ENCODE data around the gene ZSCAN26.

Gene ZSCAN26

DNA sequence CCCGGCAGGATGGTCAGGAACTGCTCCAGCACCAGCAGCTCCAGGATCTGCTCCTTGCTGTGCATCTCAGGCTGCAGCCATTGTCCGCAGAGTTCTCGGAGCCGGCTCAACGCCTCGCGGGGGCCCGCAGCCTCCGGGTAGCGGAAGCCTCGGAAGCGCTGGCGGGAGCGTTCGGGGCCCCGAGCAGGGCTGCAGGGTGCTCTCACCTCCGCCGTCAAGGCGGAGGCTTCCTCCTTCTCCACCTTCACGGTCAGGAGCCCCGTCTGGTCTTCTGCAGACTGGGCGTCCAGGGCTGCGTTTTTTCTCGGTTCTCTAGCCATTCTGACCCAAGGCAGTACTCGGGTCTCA lies 15.3 kb upstream of the ZSCAN26 start:
- peak; percentile 35 for DNase-seq (ENCODE audit: extremely low spot score)
- ChIA-PET CTCF (no interaction called here), POLR2A (interaction anchor here (1.0 to 6.3 kb wide), 16 partner anchors 9 to 359 kb away, joined by 3 to 100 read pairs (median 8); partner anchors contain the start of genes PGBD1, ZKSCAN3, ZKSCAN8 and ZSCAN26)
- TF ChIP-seq SUZ12 (IDR thresholded peaks at IDR 0.05) (no peak), FOXA1 (IDR thresholded peaks at IDR 0.05) (no peak), NFRKB (IDR thresholded peaks at IDR 0.05) (no peak)

DNA sequence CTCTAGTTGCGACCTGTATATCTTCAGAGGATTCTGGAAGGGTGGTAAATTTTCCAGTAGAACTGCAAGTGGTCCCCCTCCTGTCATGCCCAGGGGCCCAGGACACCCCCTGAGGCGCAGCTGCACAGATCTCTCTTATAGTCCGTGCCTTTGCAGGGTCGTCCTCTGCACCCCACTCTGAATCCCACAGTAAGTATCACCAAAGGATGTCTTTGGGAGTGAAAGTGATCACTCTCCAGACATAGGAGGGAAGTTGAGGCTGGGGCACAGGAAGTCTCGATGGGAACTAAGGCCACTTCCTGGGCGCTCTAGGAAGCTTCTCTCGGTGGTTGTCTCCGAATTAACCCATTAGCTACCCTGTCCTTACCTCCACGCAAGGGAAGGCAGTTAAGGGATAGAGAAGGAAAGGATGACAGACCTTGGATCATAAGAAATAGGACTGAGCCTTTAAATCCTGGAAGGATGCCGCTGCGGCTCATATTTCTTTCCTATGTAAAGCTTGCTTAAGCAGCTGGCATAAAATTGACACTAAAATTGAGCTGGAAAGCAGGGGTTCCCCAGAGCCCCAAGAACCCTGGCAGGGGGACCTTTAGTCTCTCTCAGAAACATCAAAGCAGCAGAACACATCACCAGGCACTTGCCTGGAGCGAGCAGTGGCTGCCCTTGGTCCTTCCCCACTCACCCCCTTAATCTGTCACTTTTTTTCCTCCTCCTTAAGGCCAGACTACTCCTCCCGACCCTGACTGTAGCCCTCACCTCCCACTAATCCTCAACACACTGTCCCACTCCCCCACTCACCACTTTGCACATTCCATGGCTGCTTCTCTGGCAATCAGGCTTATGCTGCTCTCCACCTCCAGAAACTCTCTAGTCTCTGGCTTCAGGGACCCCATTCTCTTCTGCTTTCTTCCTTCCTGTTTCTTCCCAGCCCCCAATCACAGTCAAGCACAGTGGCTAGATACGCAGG lies 14.7 kb upstream of the ZSCAN26 start, which contains the start of gene ZKSCAN4:
Gene ZKSCAN4, minus strand, starts transcription at position 261 of the 967 bp plus-strand sequence. CDS start 289 bp downstream, outside the sequence.
- TF ChIP-seq SUZ12 (IDR thresholded peaks at IDR 0.05) (no peak), CTBP1 (IDR thresholded peaks at IDR 0.05; ENCODE audit: borderline replicate concordance) (peak; percentile 71), FOXK2 (IDR thresholded peaks at IDR 0.05) (no peak), BHLHE40 (IDR thresholded peaks at IDR 0.05; ENCODE audit: borderline replicate concordance) (no peak), SP1 (IDR thresholded peaks at IDR 0.05) (no peak), FOXA1 (IDR thresholded peaks at IDR 0.05) (no peak), L3MBTL2 (conservative IDR thresholded peaks at IDR 0.05) (0 out of 2 replicates have a peak, but pooled peaks have one; percentile 10), HDGF (IDR thresholded peaks at IDR 0.05; ENCODE audit: borderline replicate concordance) (no peak), NFRKB (IDR thresholded peaks at IDR 0.05) (peak; percentile 84), ELF4 (IDR thresholded peaks at IDR 0.05) (peak; percentile 78), ZNF384 (IDR thresholded peaks at IDR 0.05) (no peak), ARNT (IDR thresholded peaks at IDR 0.05) (peak; percentile 81), FOXM1 (IDR thresholded peaks at IDR 0.05; ENCODE audit: borderline replicate concordance) (peak; percentile 74; the same call in 1 of the 2 replicates), TARDBP (IDR thresholded peaks at IDR 0.05) (no peak), LEF1 (IDR thresholded peaks at IDR 0.05; ENCODE audit: borderline replicate concordance) (no peak)
- TF ChIP-seq, protein P1, sequence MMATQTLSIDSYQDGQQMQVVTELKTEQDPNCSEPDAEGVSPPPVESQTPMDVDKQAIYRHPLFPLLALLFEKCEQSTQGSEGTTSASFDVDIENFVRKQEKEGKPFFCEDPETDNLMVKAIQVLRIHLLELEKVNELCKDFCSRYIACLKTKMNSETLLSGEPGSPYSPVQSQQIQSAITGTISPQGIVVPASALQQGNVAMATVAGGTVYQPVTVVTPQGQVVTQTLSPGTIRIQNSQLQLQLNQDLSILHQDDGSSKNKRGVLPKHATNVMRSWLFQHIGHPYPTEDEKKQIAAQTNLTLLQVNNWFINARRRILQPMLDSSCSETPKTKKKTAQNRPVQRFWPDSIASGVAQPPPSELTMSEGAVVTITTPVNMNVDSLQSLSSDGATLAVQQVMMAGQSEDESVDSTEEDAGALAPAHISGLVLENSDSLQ (IDR thresholded peaks at IDR 0.05), result peak; percentile 50
- DNase-seq (ENCODE audit: extremely low spot score), result peak; percentile 88
- CTCF ChIA-PET, result no interaction called here
- POLR2A ChIA-PET, result interaction anchor here (0.6 to 6.3 kb wide), 24 partner anchors 8 to 359 kb away, joined by 3 to 100 read pairs (median 4); partner anchors contain the start of genes PGBD1, ZKSCAN3, ZKSCAN8 and ZSCAN26

DNA sequence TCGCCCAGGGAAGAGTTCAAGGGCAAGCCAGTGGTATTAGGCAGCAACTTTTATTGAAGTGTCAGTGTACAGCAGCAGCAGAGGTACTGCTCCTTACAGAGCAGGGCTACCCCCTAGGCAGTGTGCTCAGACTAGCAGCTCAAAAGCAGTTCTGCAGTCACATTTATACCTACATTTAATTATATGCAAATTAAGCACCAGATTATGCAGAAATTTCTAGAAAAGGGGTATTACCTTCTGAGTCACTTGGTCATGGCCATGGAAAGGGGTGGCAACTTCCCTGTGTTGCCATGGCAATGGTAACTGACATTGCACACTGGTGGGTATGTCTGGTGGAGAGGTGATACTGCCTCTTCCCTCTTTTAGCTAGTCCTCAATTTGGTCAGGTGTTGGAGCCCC lies 12.8 kb upstream of the ZSCAN26 start:
- CTCF ChIA-PET, result no interaction called here

DNA sequence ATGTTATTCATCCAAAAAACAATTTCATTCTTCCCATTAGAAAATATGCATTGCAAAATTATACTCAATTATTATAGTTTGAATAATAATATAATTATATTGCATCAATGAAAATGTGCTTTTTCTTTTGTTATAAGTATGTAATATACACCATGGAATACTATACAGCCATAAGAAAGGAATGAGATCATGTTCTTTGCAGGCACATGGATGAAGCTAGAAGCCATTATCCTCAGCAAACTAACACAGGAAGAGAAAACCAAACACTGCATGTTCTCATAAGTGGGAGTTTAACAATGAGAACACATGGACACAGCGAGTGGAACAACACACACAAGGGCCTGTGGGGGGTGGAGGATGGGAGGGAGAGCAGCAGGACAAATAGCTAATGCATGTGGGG lies 9.9 kb upstream of the ZSCAN26 start:
- TF ChIP-seq L3MBTL2 (conservative IDR thresholded peaks at IDR 0.05), result no peak
- TF ChIP-seq NFRKB (IDR thresholded peaks at IDR 0.05), result no peak
- no peak for TF ChIP-seq CTBP1 (IDR thresholded peaks at IDR 0.05; ENCODE audit: borderline replicate concordance)
- TF ChIP-seq FOXK2 (IDR thresholded peaks at IDR 0.05), result no peak
- no peak for TF ChIP-seq ELF4 (IDR thresholded peaks at IDR 0.05)
- CTCF ChIA-PET, result no interaction called here
- DNase-seq (ENCODE audit: extremely low spot score), result no peak
- POLR2A ChIA-PET, result no interaction called here

More for the DNA sequence above, 12.8 kb upstream of the ZSCAN26 start:
- no peak for TF ChIP-seq FOXA1 (IDR thresholded peaks at IDR 0.05)
- no peak for TF ChIP-seq NFRKB (IDR thresholded peaks at IDR 0.05)
- TF ChIP-seq FOXM1 (IDR thresholded peaks at IDR 0.05; ENCODE audit: borderline replicate concordance), result no peak
- no peak for TF ChIP-seq ARNT (IDR thresholded peaks at IDR 0.05)
- no peak for TF ChIP-seq BHLHE40 (IDR thresholded peaks at IDR 0.05; ENCODE audit: borderline replicate concordance)
- TF ChIP-seq ELF4 (IDR thresholded peaks at IDR 0.05), result no peak
- no peak for TF ChIP-seq SUZ12 (IDR thresholded peaks at IDR 0.05)
- TF ChIP-seq ZNF384 (IDR thresholded peaks at IDR 0.05), result no peak
- no peak for TF ChIP-seq LEF1 (IDR thresholded peaks at IDR 0.05; ENCODE audit: borderline replicate concordance)
- no peak for TF ChIP-seq FOXK2 (IDR thresholded peaks at IDR 0.05)
- no peak for TF ChIP-seq HDGF (IDR thresholded peaks at IDR 0.05; ENCODE audit: borderline replicate concordance)
- TF ChIP-seq L3MBTL2 (conservative IDR thresholded peaks at IDR 0.05), result no peak
- no peak for TF ChIP-seq CTBP1 (IDR thresholded peaks at IDR 0.05; ENCODE audit: borderline replicate concordance)
- TF ChIP-seq, protein P1 (IDR thresholded peaks at IDR 0.05), result no peak
- TF ChIP-seq TARDBP (IDR thresholded peaks at IDR 0.05), result no peak
- TF ChIP-seq SP1 (IDR thresholded peaks at IDR 0.05), result no peak
- DNase-seq (ENCODE audit: extremely low spot score), result no peak
- POLR2A ChIA-PET, result interaction anchor here (1.1 to 6.3 kb wide), 4 partner anchors 12 to 117 kb away, joined by 3 to 100 read pairs (median 12); partner anchors contain the start of genes ZKSCAN8 and ZSCAN26

DNA sequence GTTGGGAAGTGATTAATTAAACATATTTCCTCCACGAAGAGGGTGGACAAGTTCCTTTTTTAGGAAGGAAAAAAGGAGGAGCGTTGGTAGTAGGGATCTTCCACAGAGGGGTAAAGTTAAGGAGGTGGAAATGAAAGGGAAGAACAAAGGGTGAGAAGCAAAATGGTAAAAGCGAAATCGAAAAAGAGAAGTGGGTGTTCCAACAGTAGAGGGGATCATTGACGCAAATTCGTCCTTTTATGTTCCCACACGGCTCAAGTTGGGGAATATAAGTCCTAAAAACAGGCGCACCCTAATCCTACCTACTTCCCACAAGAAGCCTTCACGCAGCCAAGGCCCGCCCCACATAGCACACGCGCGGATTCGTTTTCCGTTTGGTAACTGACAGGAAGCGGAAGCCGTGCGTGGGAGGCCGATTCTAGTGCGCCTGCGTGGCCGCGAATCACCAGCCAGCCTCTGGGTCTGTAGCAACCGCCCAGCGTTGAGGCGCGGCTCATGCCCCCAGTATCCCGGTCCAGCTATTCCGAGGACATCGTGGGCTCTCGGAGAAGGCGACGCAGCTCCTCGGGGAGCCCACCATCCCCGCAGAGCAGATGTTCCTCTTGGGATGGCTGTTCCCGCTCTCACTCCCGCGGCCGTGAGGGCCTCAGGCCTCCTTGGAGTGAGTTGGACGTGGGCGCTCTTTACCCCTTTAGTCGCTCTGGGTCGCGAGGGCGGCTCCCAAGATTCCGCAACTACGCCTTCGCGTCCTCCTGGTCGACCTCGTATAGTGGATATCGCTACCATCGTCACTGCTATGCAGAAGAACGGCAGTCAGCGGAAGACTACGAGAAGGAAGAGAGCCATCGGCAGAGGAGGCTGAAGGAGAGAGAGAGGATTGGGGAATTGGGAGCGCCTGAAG lies 7.8 kb upstream of the ZSCAN26 start, which contains the start of gene NKAPL:
Gene NKAPL, plus strand, starts transcription at position 421 of the 901 bp plus-strand sequence. Its CDS starts 75 bp downstream, at position 496.
- TF ChIP-seq L3MBTL2 (conservative IDR thresholded peaks at IDR 0.05) (no peak), FOXM1 (IDR thresholded peaks at IDR 0.05; ENCODE audit: borderline replicate concordance) (no peak), ZNF384 (IDR thresholded peaks at IDR 0.05) (no peak), SUZ12 (IDR thresholded peaks at IDR 0.05) (no peak), FOXK2 (IDR thresholded peaks at IDR 0.05) (no peak), CTBP1 (IDR thresholded peaks at IDR 0.05; ENCODE audit: borderline replicate concordance) (no peak), NFRKB (IDR thresholded peaks at IDR 0.05) (no peak), HDGF (IDR thresholded peaks at IDR 0.05; ENCODE audit: borderline replicate concordance) (no peak), FOXA1 (IDR thresholded peaks at IDR 0.05) (no peak), ARNT (IDR thresholded peaks at IDR 0.05) (no peak)
- TF ChIP-seq, protein P1 (IDR thresholded peaks at IDR 0.05), result no peak
- CTCF ChIA-PET, result no interaction called here
- POLR2A ChIA-PET, result interaction anchor here (1.4 kb wide), 1 partner anchor 76 kb away, joined by 4 read pairs; no protein-coding TSS in a partner anchor
- no peak for DNase-seq (ENCODE audit: extremely low spot score)

All from HEK293T (cell line).